ENCODE data around the gene NUCB1. TPM values are rescaled to one million over a fixed set of nuclear protein-coding genes. Genes with fewer than 3 reads are reported as not detected.

The NUCB1 gene
- total and polyA plus RNA-seq, 9 of the 15 experiments (the other 6 are each of a cell fraction or from before 2014, with no cell fraction given), result 3.1 to 153 (median 71.7) TPM

DNA sequence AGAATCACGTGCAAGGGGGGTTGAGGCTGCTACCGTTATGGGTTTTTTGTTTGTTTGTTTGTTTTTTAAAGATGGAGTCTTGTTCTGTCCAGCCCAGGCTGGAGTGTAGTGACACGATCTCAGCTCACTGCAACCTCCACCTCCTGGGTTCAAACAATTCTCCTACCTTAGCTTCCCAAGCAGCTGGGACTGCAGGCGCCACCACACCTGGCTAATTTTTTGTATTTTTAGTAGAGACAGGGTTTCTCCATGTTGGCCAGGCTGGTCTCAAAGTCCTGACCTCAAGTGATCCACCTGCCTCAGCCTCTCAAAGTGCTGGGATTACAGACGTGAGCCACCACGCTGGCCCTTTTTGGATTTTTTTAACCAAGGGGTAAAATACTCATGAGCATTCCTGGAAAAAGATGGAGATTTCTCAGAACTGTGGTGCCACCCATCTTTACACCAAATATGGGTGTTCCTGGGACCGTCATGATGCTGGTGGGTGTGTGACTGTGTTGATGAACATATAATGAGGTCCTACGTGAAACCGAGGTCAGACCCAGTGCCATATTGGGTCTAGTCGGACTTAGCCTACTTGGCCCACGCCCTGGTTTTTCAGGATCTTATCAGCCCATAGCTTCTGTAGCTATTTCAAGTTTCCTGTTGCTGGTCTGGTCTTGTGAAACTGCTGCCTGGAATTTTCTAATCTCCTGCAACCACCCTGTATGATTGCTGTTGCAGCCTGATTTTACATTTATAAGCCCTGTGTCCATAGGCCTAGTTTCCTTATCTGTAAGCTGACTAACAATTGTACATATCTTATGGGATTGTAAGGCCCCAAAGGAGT is 21.7 kb upstream of the NUCB1 start (continued):
- TF ChIP-seq HMBOX1 (IDR thresholded peaks at IDR 0.05), result peak; percentile 89
- no peak for TF ChIP-seq PCBP1 (IDR thresholded peaks at IDR 0.05; ENCODE audit: low read depth, low read length, poor library complexity, severe bottlenecking)
- TF ChIP-seq SMC3 (conservative IDR thresholded peaks at IDR 0.05; ENCODE audit: insufficient read depth, low read depth, low read length), result no peak
- peak; percentile 67; the same call in 1 of the 2 replicates for TF ChIP-seq GTF2E2 (tag; IDR thresholded peaks at IDR 0.05)
- TF ChIP-seq PPARD (CRISPR knock-in tag; IDR thresholded peaks at IDR 0.05), result no peak
- TF ChIP-seq ZFP1 (CRISPR knock-in tag; IDR thresholded peaks at IDR 0.05), result 0 out of 2 replicates have a peak, but pooled peaks have one; percentile 9
- peak; percentile 99 for TF ChIP-seq GATA2 (CRISPR knock-in tag; IDR thresholded peaks at IDR 0.05)
- TF ChIP-seq, protein P1, sequence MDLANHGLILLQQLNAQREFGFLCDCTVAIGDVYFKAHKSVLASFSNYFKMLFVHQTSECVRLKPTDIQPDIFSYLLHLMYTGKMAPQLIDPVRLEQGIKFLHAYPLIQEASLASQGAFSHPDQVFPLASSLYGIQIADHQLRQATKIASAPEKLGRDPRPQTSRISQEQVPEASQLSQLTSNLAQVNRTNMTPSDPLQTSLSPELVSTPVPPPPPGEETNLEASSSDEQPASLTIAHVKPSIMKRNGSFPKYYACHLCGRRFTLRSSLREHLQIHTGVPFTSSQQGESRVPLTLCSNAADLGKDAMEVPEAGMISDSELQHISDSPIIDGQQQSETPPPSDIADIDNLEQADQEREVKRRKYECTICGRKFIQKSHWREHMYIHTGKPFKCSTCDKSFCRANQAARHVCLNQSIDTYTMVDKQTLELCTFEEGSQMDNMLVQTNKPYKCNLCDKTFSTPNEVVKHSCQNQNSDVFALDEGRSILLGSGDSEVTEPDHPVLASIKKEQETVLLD (IDR thresholded peaks at IDR 0.05), result peak; percentile 36; the same call in 1 of the 2 replicates
- TF ChIP-seq, protein P2, sequence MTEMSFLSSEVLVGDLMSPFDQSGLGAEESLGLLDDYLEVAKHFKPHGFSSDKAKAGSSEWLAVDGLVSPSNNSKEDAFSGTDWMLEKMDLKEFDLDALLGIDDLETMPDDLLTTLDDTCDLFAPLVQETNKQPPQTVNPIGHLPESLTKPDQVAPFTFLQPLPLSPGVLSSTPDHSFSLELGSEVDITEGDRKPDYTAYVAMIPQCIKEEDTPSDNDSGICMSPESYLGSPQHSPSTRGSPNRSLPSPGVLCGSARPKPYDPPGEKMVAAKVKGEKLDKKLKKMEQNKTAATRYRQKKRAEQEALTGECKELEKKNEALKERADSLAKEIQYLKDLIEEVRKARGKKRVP (CRISPR knock-in tag; IDR thresholded peaks at IDR 0.05), result peak; percentile 47
- TF ChIP-seq JUN (IDR thresholded peaks at IDR 0.05; ENCODE audit: borderline replicate concordance, low read depth, low read length), result peak; percentile 50; the same call in 1 of the 2 replicates
- no peak; the same call in 1 of the 2 replicates for TF ChIP-seq JUN (CRISPR knock-in tag; IDR thresholded peaks at IDR 0.05; ENCODE audit: borderline replicate concordance)
- TF ChIP-seq POLR2AphosphoS5 (IDR thresholded peaks at IDR 0.05; ENCODE audit: control insufficient read depth, insufficient read depth, low read depth, low read length), result peak; percentile 99
- TF ChIP-seq MECOM (CRISPR knock-in tag; IDR thresholded peaks at IDR 0.05), result no peak
- peak in 1 of 2 experiments; percentile 89; a peak in 2 of 4 replicates for TF ChIP-seq BCLAF1 (IDR thresholded peaks at IDR 0.05; ENCODE audit: borderline replicate concordance in 1 of 2, control insufficient read depth in 1 of 2, low read depth in 2 of 2, low read length in 1 of 2)
- TF ChIP-seq ZNF311 (CRISPR knock-in tag; IDR thresholded peaks at IDR 0.05), result peak; percentile 71
- peak; percentile 89 for TF ChIP-seq ZBTB5 (IDR thresholded peaks at IDR 0.05)
- peak; percentile 98 for TF ChIP-seq ETV1 (tag; conservative IDR thresholded peaks at IDR 0.05; ENCODE audit: low read depth)
